Stimulated activated naive CD8-positive, alpha-beta T cell treated with anti-CD3 and anti-CD28 coated beads, Interleukin-15, Interleukin-2, amounts not matched to agents 100 U/mL and 50 U/mL, for 24 hours (primary cell): ENCODE results near the gene TOMM40.
A peak's percentile ranks its signal among the peaks of the same experiment; 100 is the strongest.
"Not testable (repeated sequence)": the region's sequence is repeated elsewhere in the genome, so short reads cannot be mapped to it uniquely, and the experiment has no call there.

Experiments
- ATAC-seq: fragments of 150-1000 bp; cut with Tn5 transposase; one replicate; pipeline ENCODE4 v1.10.0; 2021
- DNase-seq: peaks from one replicate; pipeline ENCODE4 v3.0.0; 2021

The TOMM40 gene

GRCh38 chr19:44871809-44872208, 19.2 kb upstream of the TOMM40 start:
- ATAC-seq (no peak), DNase-seq (no peak)

GRCh38 chr19:44872661-44873060, 18.4 kb upstream of the TOMM40 start:
- ATAC-seq (no peak), DNase-seq (no peak)

GRCh38 chr19:44874317-44874716, 16.7 kb upstream of the TOMM40 start:
- no peak for DNase-seq
- no peak for ATAC-seq

- ATAC-seq (no peak), DNase-seq (no peak)
Measured at GRCh38 chr19:44875666-44876451, 15.2 kb upstream of the TOMM40 start.

- no peak for ATAC-seq
- DNase-seq: no peak
Measured at GRCh38 chr19:44876930-44877535, 14.0 kb upstream of the TOMM40 start.

- ATAC-seq (no peak), DNase-seq (no peak)
Measured at GRCh38 chr19:44878120-44878865, 12.8 kb upstream of the TOMM40 start.

- DNase-seq (no peak), ATAC-seq (no peak)
Measured at GRCh38 chr19:44879309-44880065, 11.6 kb upstream of the TOMM40 start.

- DNase-seq (no peak), ATAC-seq (no peak)
Measured at GRCh38 chr19:44882063-44882462, 9.0 kb upstream of the TOMM40 start.

GRCh38 chr19:44882619-44883397, 8.2 kb upstream of the TOMM40 start:
- not testable (repeated sequence) for ATAC-seq, DNase-seq

GRCh38 chr19:44883922-44884321, 7.1 kb upstream of the TOMM40 start:
- DNase-seq (no peak), ATAC-seq (no peak)

- no peak for ATAC-seq
- no peak for DNase-seq
Measured at GRCh38 chr19:44884566-44884965, 6.5 kb upstream of the TOMM40 start.

- no peak for ATAC-seq
- DNase-seq: no peak
Measured at GRCh38 chr19:44886141-44886540, 4.9 kb upstream of the TOMM40 start.

- no peak for ATAC-seq
Measured at GRCh38 chr19:44887648-44888047, 3.4 kb upstream of the TOMM40 start.

GRCh38 chr19:44888335-44888734, 2.7 kb upstream of the TOMM40 start:
- DNase-seq, ATAC-seq: not testable (repeated sequence)

More at GRCh38 chr19:44887648-44888047, 3.4 kb upstream of the TOMM40 start:
- DNase-seq: no peak

- DNase-seq (no peak), ATAC-seq (no peak)
Measured at GRCh38 chr19:44889830-44890365, 1.2 kb upstream of the TOMM40 start.

GRCh38 chr19:44890366-44891015, 563 bp upstream of the TOMM40 start:
- ATAC-seq (peak; percentile 89), DNase-seq (peak; percentile 100)

GRCh38 chr19:44892932-44893331, 1.9 kb downstream of the TOMM40 start:
- ATAC-seq: no peak
- no peak for DNase-seq

- DNase-seq (no peak), ATAC-seq (no peak)
Measured at GRCh38 chr19:44893332-44894051, 2.4 kb downstream of the TOMM40 start.

- ATAC-seq: no peak
- no peak for DNase-seq
Measured at GRCh38 chr19:44894052-44894400, 3.0 kb downstream of the TOMM40 start.

GRCh38 chr19:44894946-44895345, 3.9 kb downstream of the TOMM40 start:
- ATAC-seq (no peak), DNase-seq (no peak)
